ENCODE data around the gene HTR3C. TPM values are rescaled to one million over a fixed set of nuclear protein-coding genes. Genes with fewer than 3 reads are reported as not detected.
"Not testable (repeated sequence)": the region's sequence is repeated elsewhere in the genome, so short reads cannot be mapped to it uniquely, and the experiment has no call there.

Gene HTR3C
- total RNA-seq, result not detected

GRCh38 chr3:184052767-184053166, at the start of gene HTR3C:
TSS of gene HTR3C (plus strand) at chr3:184053047. CDS start at chr3:184053081, 34 bp downstream.
- DNase-seq, result no peak

- no peak for DNase-seq
These were observed 49.5 kb upstream of the HTR3C start for GRCh38 chr3:184003187-184003967.

- no peak for DNase-seq
These were observed 48.4 kb upstream of the HTR3C start for GRCh38 chr3:184004476-184004875.

- no peak for DNase-seq
These were observed 46.8 kb upstream of the HTR3C start for GRCh38 chr3:184005941-184006507.

- not testable (repeated sequence) for DNase-seq
These were observed 45.6 kb upstream of the HTR3C start for GRCh38 chr3:184007143-184007813.

- no peak for DNase-seq
These were observed 44.7 kb upstream of the HTR3C start for GRCh38 chr3:184008161-184008560.

- no peak for DNase-seq
These were observed 41.5 kb upstream of the HTR3C start for GRCh38 chr3:184011230-184011876.

- DNase-seq, result no peak
These were observed 40.6 kb upstream of the HTR3C start for GRCh38 chr3:184011937-184012889.

GRCh38 chr3:184015381-184016019, 37.3 kb upstream of the HTR3C start:
- no peak for DNase-seq

GRCh38 chr3:184016169-184016570, 36.7 kb upstream of the HTR3C start:
- DNase-seq, result no peak

GRCh38 chr3:184016811-184017671, 35.8 kb upstream of the HTR3C start:
- peak; percentile 9 for DNase-seq

- peak; percentile 70 for DNase-seq
These were observed 35.0 kb upstream of the HTR3C start, which contains the start of gene ABCC5 for GRCh38 chr3:184017672-184018423. TSS of gene ABCC5 (minus strand) at chr3:184017884. CDS start at chr3:184014392, 3,492 bp downstream.

- DNase-seq, result no peak
These were observed 34.3 kb upstream of the HTR3C start for GRCh38 chr3:184018424-184018973.

GRCh38 chr3:184022323-184022722, 30.5 kb upstream of the HTR3C start:
- DNase-seq, result no peak

- DNase-seq, result not testable (repeated sequence)
These were observed 27.6 kb upstream of the HTR3C start for GRCh38 chr3:184025256-184025655.

GRCh38 chr3:184028275-184028890, 24.5 kb upstream of the HTR3C start:
- DNase-seq, result not testable (repeated sequence)

- DNase-seq, result no peak
These were observed 23.4 kb upstream of the HTR3C start for GRCh38 chr3:184029443-184029842.

GRCh38 chr3:184030536-184030935, 22.3 kb upstream of the HTR3C start:
- DNase-seq, result no peak

Measured in effector CD4-positive, alpha-beta T cell (primary cell).